GM19240 (cell line): ENCODE measurements around the gene PHC3.

Source experiments
- DNase-seq: peaks from one replicate; pipeline ENCODE4 v3.0.0; 2011; ENCODE audit warnings: low spot score; ENCODE audit not compliant: insufficient read length

The PHC3 gene

GRCh38 chr3:170044795-170045244 lies 136.7 kb downstream of the PHC3 start:
- DNase-seq: no peak

- DNase-seq: no peak
Observed at GRCh38 chr3:170044271-170044670, 137.3 kb downstream of the PHC3 start.

GRCh38 chr3:170043506-170043905 lies 138.0 kb downstream of the PHC3 start:
- DNase-seq: no peak

- DNase-seq: no peak
Observed at GRCh38 chr3:170040418-170040817, 141.1 kb downstream of the PHC3 start.

GRCh38 chr3:170038434-170039110 lies 143.0 kb downstream of the PHC3 start:
- no peak for DNase-seq
